ENCODE results near the gene FAP. TPM values are rescaled to one million over a fixed set of nuclear protein-coding genes. Genes with fewer than 3 reads are reported as not detected.

Gene FAP
- total and polyA plus RNA-seq, 2 experiments from 2014 or later: 38.1 to 67.8 TPM

GRCh38 chr2:162123806-162124758 lies 119.2 kb downstream of the FAP start:
- no peaks in the 10 kb centered on the region for H3K9me2 ChIP-seq (replicated peaks; ENCODE audit: insufficient read depth)
- TF ChIP-seq EZH2phosphoT487 (IDR thresholded peaks at IDR 0.05; ENCODE audit: low read depth, severe bottlenecking, unreplicated experiment): no peak
- peak; percentile 88 for TF ChIP-seq CTCF (IDR thresholded peaks at IDR 0.05; ENCODE audit: poor library complexity)
- H4K20me1 ChIP-seq (ENCODE audit: insufficient read depth, poor library complexity, severe bottlenecking): no peaks in the 10 kb centered on the region
- H3K4me1 ChIP-seq (ENCODE audit: insufficient read depth): no peaks in the 10 kb centered on the region
- WGBS (ENCODE audit: low lambda C conversion rate, missing lambda C conversion rate): 33% methylated on average over 9 of the region's 9 CpGs
- no peak overlapping the region for H2AFZ ChIP-seq
- no peak overlapping the region for H3K4me2 ChIP-seq
- H3K36me3 ChIP-seq (replicated peaks; ENCODE audit: insufficient read depth, low read depth): no peaks in the 10 kb centered on the region
- no peak overlapping the region for H3K4me3 ChIP-seq
- H3K9me3 ChIP-seq (ENCODE audit: low read depth): no peaks in the 10 kb centered on the region
- peak; percentile 79 for DNase-seq (ENCODE audit: low spot score)
- H3K79me2 ChIP-seq: no peaks in the 10 kb centered on the region
- no peak overlapping the region for H3K27ac ChIP-seq
- H3K27me3 ChIP-seq: no peaks in the 10 kb centered on the region

Other genes starting within 250 kb of the FAP start
- gene DPP4, start 169.2 kb downstream of the FAP start, total RNA-seq: 218 and 256 TPM in 2 replicates
- gene DPP4, start 169.2 kb downstream of the FAP start, polyA plus RNA-seq: 147 and 149 TPM in 2 replicates
- gene GCG, start 91.2 kb downstream of the FAP start, total RNA-seq: 19.8 and 21.1 TPM in 2 replicates
- 4.4 and 100 TPM in 2 replicates for gene GCG, start 91.2 kb downstream of the FAP start, polyA plus RNA-seq
- 6.2 and 10.1 TPM in 2 replicates for gene IFIH1, start 75.2 kb upstream of the FAP start, total RNA-seq
- gene IFIH1, start 75.2 kb upstream of the FAP start, polyA plus RNA-seq: 1.7 and 7.1 TPM in 2 replicates
- 33.2 and 43.2 TPM in 2 replicates for gene GCA, start 100.7 kb upstream of the FAP start, total RNA-seq
- gene GCA, start 100.7 kb upstream of the FAP start, polyA plus RNA-seq: 29.2 and 30.3 TPM in 2 replicates

All from hepatocyte (in vitro differentiated cells).